Pancreas (tissue), 10 donors: ENCODE measurements around the gene CFL1. TPM values are rescaled to one million over a fixed set of nuclear protein-coding genes. Genes with fewer than 3 reads are reported as not detected.
A peak's percentile ranks its signal among the peaks of the same experiment; 100 is the strongest.
"Not testable (repeated sequence)": the region's sequence is repeated elsewhere in the genome, so short reads cannot be mapped to it uniquely, and the experiment has no call there.

Source experiments
- ATAC-seq, 4 donors: fragments of 200-7000 bp; cut with Tn5 transposase; one replicate each; pipeline versions ENCODE4 v1.8.0 to v1.9.1; 2020; ENCODE audit warnings: mild to moderate bottlenecking in 4 of 4, moderate library complexity in 4 of 4
- DNase-seq, 6 donors: peaks; one replicate each; pipeline ENCODE4 v3.0.0-alpha.2; 2020
- FAIRE-seq: peaks from 2 replicates; lab custom pipeline; 2012; peaks lifted over from hg19 to GRCh38; lab: Jason Lieb, UNC
- H3K27ac ChIP-seq, 4 donors: fragments of 200-600 bp; sonication (generic); 1 replicate in 3 of 4; 2 replicates in 1 of 4; pipeline versions ENCODE4 v1.5.0 to v1.8.0; 2020
- H3K27me3 ChIP-seq, 4 donors: fragments of 200-600 bp; one replicate each; pipeline ENCODE4 v1.8.0; 2021
- H3K36me3 ChIP-seq, 3 donors: fragments of 200-600 bp; sonication (generic) in 1 of 3; one replicate each; pipeline versions ENCODE4 v1.5.0 to v1.8.0; 2020 to 2021
- H3K4me1 ChIP-seq, 3 donors: fragments of 200-600 bp; one replicate each; pipeline ENCODE4 v1.8.0; 2021
- H3K4me3 ChIP-seq, 4 donors: fragments of 200-600 bp; sonication (generic) in 2 of 4; one replicate each; pipeline versions ENCODE4 v1.5.0 to v1.8.0; 2020 to 2021
- H3K9me3 ChIP-seq, 4 donors: fragments of 200-600 bp; one replicate each; pipeline ENCODE4 v1.8.0; 2021
- CTCF ChIP-seq, 4 donors: fragments of 200-600 bp; sonication (generic) in 3 of 4; IDR thresholded peaks; one replicate each; pipeline versions ENCODE4 v1.5.0 to v1.8.0; 2021; ENCODE audit warnings: antibody characterized with exemption in 4 of 4
- WGBS, 2 donors: extraction: QIAGEN DNeasy Blood & Tissue Kit; methylation state at CpG; one replicate each; pipeline ENCODE4 v1.1.7; 2013; 5-methylcytosine and 5-hydroxymethylcytosine counted together
- intact Hi-C, 3 donors: fragments of 100-400 bp; cut with DNase I; formaldehyde crosslinking; loops; one replicate each; pipeline versions ENCODE4 v1.11.1 to v1.14.2; 2022
- polyA plus RNA-seq, 2 donors: library from polyadenylated mRNA; stranded (reverse); fragments of 200-250 nt; gene quantifications; one replicate each; pipeline ENCODE4 v1.2.3, GENCODE V29; 2013
- total RNA-seq, 6 donors: library from RNA; stranded (reverse); fragmentation: NEBNext Ultra II Directional in 4 of 6; extraction: Animal tissue kit (Norgen Biotek cat#: 25700) in 4 of 6; gene quantifications; one replicate each; pipeline versions ENCODE4 v1.2.1 to v1.2.4, GENCODE V29; 2021 to 2023
- donor health status: healthy with polysubstance abuse.
- donor health status: DM: no; HTN: no; CAD: no; lungs with moderate emphysema.
- donor health status: DM: no; HTN: no; CAD: no.
- donor health status: control.
- donor health status: control.
- donor health status: Bipolar disorder and iron deficiency.
- donor health status: DM: yes; HTN: yes; CAD: no.
- donor health status: DM: no; HTN: no; CAD: no.
- donor health status: DM: no; HTN: no; CAD: no.
- donor health status: DM: yes; HTN: yes; CAD: no.

CFL1 gene
- total and polyA plus RNA-seq, 8 donors, result 87.8 to 311 (median 163) TPM

GRCh38 chr11:65844231-65844872 is 13.6 kb downstream of the CFL1 start:
- Histone ChIP-seq H3K27me3 (no peaks in the 10 kb centered on the region), H3K4me3 (no peak overlapping the region), H3K27ac (no peak overlapping the region), H3K4me1 (no peaks in the 10 kb centered on the region), H3K9me3 (no peaks in the 10 kb centered on the region), H3K36me3 (no peaks in the 10 kb centered on the region)
- intact Hi-C loops, result no loop called here
- no peak for TF ChIP-seq CTCF (IDR thresholded peaks at IDR 0.05)
- WGBS, 2 donors, result 71 to 77% methylated on average over 10 of the region's 10 CpGs
- no peak for DNase-seq
- no peak for FAIRE-seq
- ATAC-seq, result peak in 1 of 4 donors; percentile 25

- no peaks in the 10 kb centered on the region for H3K36me3 ChIP-seq
- no peaks in the 10 kb centered on the region for H3K9me3 ChIP-seq
- no peaks in the 10 kb centered on the region for H3K27me3 ChIP-seq
- H3K4me3 ChIP-seq, result no peak overlapping the region
- no peak for ATAC-seq
- FAIRE-seq, result no peak
- no peaks in the 10 kb centered on the region for H3K4me1 ChIP-seq
- no peak for DNase-seq
- intact Hi-C loops, result no loop called here
- 71 to 76% methylated on average over 3 of the region's 3 CpGs for WGBS, 2 donors
- no peak for TF ChIP-seq CTCF (IDR thresholded peaks at IDR 0.05)
- H3K27ac ChIP-seq, result no peak overlapping the region
These were observed 14.2 kb downstream of the CFL1 start for GRCh38 chr11:65843811-65844210.

DNA sequence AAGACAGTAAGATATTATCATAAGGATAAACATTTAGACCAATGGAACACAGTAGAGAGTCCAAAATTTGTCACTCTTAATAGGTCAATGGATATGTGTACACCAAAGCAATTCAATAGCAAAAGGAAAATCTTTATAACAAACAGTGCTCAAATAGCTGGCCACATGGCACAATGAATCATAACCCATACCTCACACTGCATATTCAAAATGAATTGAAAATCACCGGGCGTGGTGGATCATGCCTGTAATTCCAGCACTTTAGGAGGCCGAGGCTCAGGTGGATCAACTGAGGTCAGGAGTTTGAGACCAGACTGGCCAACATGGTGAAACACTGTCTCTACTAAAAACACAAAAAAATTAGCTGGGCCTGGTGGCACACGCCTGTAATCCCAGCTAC is 15.8 kb downstream of the CFL1 start:
- Histone ChIP-seq H3K27ac (no peak overlapping the region), H3K4me1 (no peaks in the 10 kb centered on the region), H3K27me3 (no peaks in the 10 kb centered on the region), H3K36me3 (no peaks in the 10 kb centered on the region), H3K4me3 (no peak overlapping the region), H3K9me3 (no peaks in the 10 kb centered on the region)
- FAIRE-seq, result no peak
- ATAC-seq, result no peak
- TF ChIP-seq CTCF (IDR thresholded peaks at IDR 0.05), result no peak
- intact Hi-C loops, result no loop called here
- DNase-seq, result no peak
- 91 to 92% methylated on average over 4 of the region's 4 CpGs for WGBS, 2 donors

GRCh38 chr11:65834202-65834601 is 23.8 kb downstream of the CFL1 start:
- WGBS, 2 donors, result 34 to 37% methylated on average over 6 of the region's 6 CpGs
- no peak overlapping the region for H3K27ac ChIP-seq
- TF ChIP-seq CTCF (IDR thresholded peaks at IDR 0.05), result no peak
- intact Hi-C loops, result no loop called here
- H3K36me3 ChIP-seq, result no peaks in the 10 kb centered on the region
- H3K9me3 ChIP-seq, result no peaks in the 10 kb centered on the region
- FAIRE-seq, result no peak
- H3K4me3 ChIP-seq, result peak overlapping the region in 3 of 4 donors; percentile 33 to 58 (median 42)
- no peaks in the 10 kb centered on the region for H3K4me1 ChIP-seq
- DNase-seq, result no peak
- no peaks in the 10 kb centered on the region for H3K27me3 ChIP-seq
- peak in 1 of 4 donors; percentile 3 for ATAC-seq

GRCh38 chr11:65833297-65834030 is 24.5 kb downstream of the CFL1 start, which contains the start of gene SNX32:
SNX32 (plus strand) TSS chr11:65833963; CDS start chr11:65834066, 103 bp downstream.
- ATAC-seq (peak; percentile 100), DNase-seq (peak; percentile 92 to 98 (median 96)), FAIRE-seq (no peak)
- Histone ChIP-seq H3K27ac (no peak within 1 kb of the TSS), H3K9me3 (no peaks in the 10 kb centered on the region), H3K27me3 (no peaks in the 10 kb centered on the region), H3K4me3 (peak within 1 kb of the TSS; percentile 33 to 58 (median 40)), H3K4me1 (no peaks in the 10 kb centered on the region), H3K36me3 (no peaks in the 10 kb centered on the region)
- WGBS, 2 donors, result 2% methylated on average over 53 to 63 of the region's 63 CpGs
- no peak for TF ChIP-seq CTCF (IDR thresholded peaks at IDR 0.05)
- intact Hi-C loops, result no loop called here

- H3K36me3 ChIP-seq, H3K27ac ChIP-seq, intact Hi-C loops, H3K27me3 ChIP-seq, DNase-seq, ATAC-seq, H3K4me1 ChIP-seq, H3K9me3 ChIP-seq, H3K4me3 ChIP-seq, FAIRE-seq: not testable (repeated sequence)
These were observed 25.7 kb downstream of the CFL1 start for GRCh38 chr11:65832231-65832630.
